OCI-LY7 (cell line): Measurements from ENCODE around the gene NSMF. TPM values are rescaled to one million over a fixed set of nuclear protein-coding genes. Genes with fewer than 3 reads are reported as not detected.

Experiments
- BruUV-seq: library from RNA; stranded (reverse); fragments of 400-500 nt; replicated peaks from 2 replicates; lab custom pipeline; 2021; lab: Mats Ljungman, UMichigan
- CTCF ChIA-PET: fragments of 300-600 bp; sonication (Branson Sonifier 250); formaldehyde crosslinking; loops from one replicate; lab custom pipeline; 2022; ENCODE audit warnings: antibody characterized with exemption; ENCODE audit not compliant: unreplicated experiment; lab: Charles Lee
- POLR2A ChIA-PET: fragments of 300-600 bp; sonication (Branson Sonifier 250); formaldehyde crosslinking; loops from one replicate; lab custom pipeline; 2022; ENCODE audit warnings: antibody characterized with exemption; lab: Charles Lee
- DNase-seq: peaks from one replicate; pipeline ENCODE4 v3.0.0-alpha.2; 2015; ENCODE audit warnings: low spot score
- H2AFZ ChIP-seq: fragments of 200-600 bp; sonication (generic), shearing (Covaris generic); 2 replicates; pipeline ENCODE4 v1.6.1; 2014; ENCODE audit warnings: mild to moderate bottlenecking, antibody characterized with exemption, low read length, moderate library complexity
- H3K27ac ChIP-seq: fragments of 200-600 bp; sonication (generic); 2 replicates; pipeline ENCODE4 v1.5.1; 2014; ENCODE audit warnings: mixed run types, low read depth, mild to moderate bottlenecking, moderate library complexity, low read length, inconsistent platforms; ENCODE audit not compliant: poor library complexity, severe bottlenecking
- H3K36me3 ChIP-seq: fragments of 200-600 bp; sonication (generic); 2 replicates; pipeline ENCODE4 v1.6.1; 2014; ENCODE audit warnings: mild to moderate bottlenecking, antibody characterized with exemption, low read length, moderate library complexity, mixed read lengths; ENCODE audit not compliant: insufficient read depth
- H3K4me1 ChIP-seq: fragments of 200-600 bp; sonication (generic); 2 replicates; pipeline ENCODE4 v1.5.1; 2014; ENCODE audit warnings: mild to moderate bottlenecking, low read length; ENCODE audit not compliant: insufficient read depth, poor library complexity, severe bottlenecking
- H3K4me2 ChIP-seq: fragments of 200-600 bp; sonication (generic); 2 replicates; pipeline ENCODE4 v1.6.1; 2014; ENCODE audit warnings: mild to moderate bottlenecking, low read length
- H3K4me3 ChIP-seq: fragments of 200-600 bp; sonication (generic); 2 replicates; pipeline ENCODE4 v1.5.1; 2014; ENCODE audit warnings: mild to moderate bottlenecking, low read depth, low read length; ENCODE audit not compliant: poor library complexity, severe bottlenecking
- H3K79me2 ChIP-seq: fragments of 200-600 bp; sonication (generic); 2 replicates; pipeline ENCODE4 v1.6.1; 2016; ENCODE audit warnings: low read depth, mild to moderate bottlenecking, low read length, moderate library complexity, mixed read lengths; ENCODE audit not compliant: insufficient read depth
- H3K9me2 ChIP-seq: fragments of 200-600 bp; sonication (generic); 2 replicates; pipeline ENCODE4 v1.6.1; 2016; ENCODE audit warnings: mild to moderate bottlenecking, low read length, mixed read lengths; ENCODE audit not compliant: insufficient read depth
- H3K9me3 ChIP-seq: fragments of 200-600 bp; sonication (generic); 2 replicates; pipeline ENCODE4 v1.6.1; 2014; ENCODE audit warnings: mild to moderate bottlenecking, mixed run types, low read length, mixed read lengths
- H4K20me1 ChIP-seq: fragments of 200-600 bp; sonication (generic); 2 replicates; pipeline ENCODE4 v1.6.1; 2014; ENCODE audit warnings: mild to moderate bottlenecking, antibody characterized with exemption, low read length, moderate library complexity, mixed read lengths; ENCODE audit not compliant: insufficient read depth
- EZH2phosphoT487 ChIP-seq: fragments of 200-600 bp; sonication (generic); IDR thresholded peaks from 2 replicates; pipeline ENCODE4 v1.6.1; 2018; ENCODE audit warnings: low read depth, borderline replicate concordance, mild to moderate bottlenecking, mixed run types, antibody characterized with exemption, low read length, moderate library complexity, mixed read lengths
- intact Hi-C: fragments of 100-400 bp; cut with micrococcal nuclease; formaldehyde crosslinking; loops from one replicate; pipeline ENCODE4 v1.10.0; 2022; ENCODE audit not compliant: unreplicated experiment
- total RNA-seq, 2 experiments: library from RNA; depleted of rRNA in 1 of 2; stranded (reverse); fragments of >200 nt in 1 of 2; shearing (Covaris generic) in 1 of 2; gene quantifications; 2 replicates each; pipeline ENCODE4 v1.2.3, GENCODE V29; 2014 to 2022
- TF ChIP-seq, protein P1 (sequence below): fragments of 200-600 bp; sonication (generic); conservative IDR thresholded peaks from 2 replicates; pipeline ENCODE4 v1.5.1; 2014; ENCODE audit warnings: mild to moderate bottlenecking, antibody characterized with exemption, low read length, moderate library complexity, mixed read lengths

Gene NSMF
- total RNA-seq, 2 experiments from 2014 or later: 20.3 to 29.8 TPM

DNA sequence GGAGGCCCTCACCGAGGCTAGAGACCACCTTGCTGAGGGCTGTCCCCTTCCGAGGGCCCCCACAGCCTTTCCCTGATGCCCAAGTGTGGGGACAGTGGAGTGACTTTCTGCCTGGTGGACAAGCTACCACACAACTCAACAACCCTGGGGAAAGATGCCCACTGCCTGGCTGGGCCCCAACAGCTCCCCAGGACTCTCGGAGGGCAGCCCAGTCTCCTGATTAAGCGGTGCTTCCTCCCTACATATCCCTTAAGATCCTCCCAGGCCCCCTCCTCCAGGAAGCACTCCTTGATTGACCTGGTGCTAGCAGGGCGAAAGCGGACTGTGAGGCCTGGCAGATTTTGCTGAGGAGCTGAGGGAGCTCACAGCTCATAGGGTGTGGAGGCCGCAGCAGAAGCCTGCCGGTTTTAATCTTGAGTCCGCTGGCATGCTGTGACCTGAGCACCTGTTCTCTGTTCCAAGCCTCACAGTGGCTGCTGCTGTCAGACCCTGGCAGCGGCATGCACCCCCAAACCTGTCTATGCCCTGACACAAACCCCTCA is 2.2 kb downstream of the NSMF start:
- Histone ChIP-seq H3K79me2 (no peaks in the 10 kb centered on the region), H3K9me2 (no peaks in the 10 kb centered on the region), H4K20me1 (no peaks in the 10 kb centered on the region), H3K4me3 (no peak overlapping the region), H3K9me3 (no peaks in the 10 kb centered on the region), H2AFZ (no peak overlapping the region), H3K4me1 (peaks cover 40% of the 10 kb centered on the region), H3K4me2 (no peak overlapping the region), H3K27ac (no peak overlapping the region), H3K36me3 (peaks cover 8% of the 10 kb centered on the region; the same call in 1 of the 2 replicates)
- ChIA-PET POLR2A (no interaction called here), CTCF (no interaction called here)
- intact Hi-C loops: no loop called here
- BruUV-seq: no TSS peak
- TF ChIP-seq, protein P1, sequence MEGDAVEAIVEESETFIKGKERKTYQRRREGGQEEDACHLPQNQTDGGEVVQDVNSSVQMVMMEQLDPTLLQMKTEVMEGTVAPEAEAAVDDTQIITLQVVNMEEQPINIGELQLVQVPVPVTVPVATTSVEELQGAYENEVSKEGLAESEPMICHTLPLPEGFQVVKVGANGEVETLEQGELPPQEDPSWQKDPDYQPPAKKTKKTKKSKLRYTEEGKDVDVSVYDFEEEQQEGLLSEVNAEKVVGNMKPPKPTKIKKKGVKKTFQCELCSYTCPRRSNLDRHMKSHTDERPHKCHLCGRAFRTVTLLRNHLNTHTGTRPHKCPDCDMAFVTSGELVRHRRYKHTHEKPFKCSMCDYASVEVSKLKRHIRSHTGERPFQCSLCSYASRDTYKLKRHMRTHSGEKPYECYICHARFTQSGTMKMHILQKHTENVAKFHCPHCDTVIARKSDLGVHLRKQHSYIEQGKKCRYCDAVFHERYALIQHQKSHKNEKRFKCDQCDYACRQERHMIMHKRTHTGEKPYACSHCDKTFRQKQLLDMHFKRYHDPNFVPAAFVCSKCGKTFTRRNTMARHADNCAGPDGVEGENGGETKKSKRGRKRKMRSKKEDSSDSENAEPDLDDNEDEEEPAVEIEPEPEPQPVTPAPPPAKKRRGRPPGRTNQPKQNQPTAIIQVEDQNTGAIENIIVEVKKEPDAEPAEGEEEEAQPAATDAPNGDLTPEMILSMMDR: no peak
- TF ChIP-seq EZH2phosphoT487: no peak
- DNase-seq: no peak

GRCh38 chr9:137456061-137456863 is 2.9 kb downstream of the NSMF start:
- CTCF ChIA-PET: no interaction called here

More at GRCh38 chr9:137456061-137456863, 2.9 kb downstream of the NSMF start:
- Histone ChIP-seq H4K20me1 (no peaks in the 10 kb centered on the region), H3K36me3 (peaks cover 8% of the 10 kb centered on the region; the same call in 1 of the 2 replicates), H3K4me2 (no peak overlapping the region), H3K4me1 (peaks cover 34% of the 10 kb centered on the region), H2AFZ (no peak overlapping the region), H3K4me3 (no peak overlapping the region), H3K27ac (no peak overlapping the region), H3K9me2 (no peaks in the 10 kb centered on the region), H3K9me3 (no peaks in the 10 kb centered on the region), H3K79me2 (no peaks in the 10 kb centered on the region)
- no TSS peak for BruUV-seq
- no peak for DNase-seq
- POLR2A ChIA-PET: no interaction called here
- TF ChIP-seq, protein P1: no peak
- TF ChIP-seq EZH2phosphoT487: no peak
- intact Hi-C loops: no loop called here
